Astrocyte of the cerebellum (primary cell): ENCODE results near the gene SERPINB3.
A peak's percentile ranks its signal among the peaks of the same experiment; 100 is the strongest.

Experiments used
- DNase-seq: peaks from one replicate; pipeline ENCODE4 v3.0.0-alpha.2; 2011; ENCODE audit warnings: low read depth
- H3K4me3 ChIP-seq: 2 replicates; pipeline ENCODE4 v1.5.1; 2011; ENCODE audit warnings: mild to moderate bottlenecking, low read depth, low read length, moderate library complexity
- CTCF ChIP-seq: IDR thresholded peaks from 2 replicates; pipeline ENCODE4 v1.5.1; 2012; ENCODE audit warnings: low read length, low read depth, moderate library complexity, mild to moderate bottlenecking; ENCODE audit errors: missing control alignments
- in situ Hi-C: cut with HindIII; loops from 2 replicates; pipeline ENCODE4 v1.10.0; 2017; ENCODE audit warnings: low sequenced_read_pairs

The SERPINB3 gene

GRCh38 chr18:63697097-63697660 lies 35.5 kb upstream of the SERPINB3 start:
- no peak for TF ChIP-seq CTCF
- in situ Hi-C loops: no loop called here
- H3K4me3 ChIP-seq: no peak overlapping the region
- no peak for DNase-seq

- no peak for DNase-seq
- in situ Hi-C loops: no loop called here
- no peak for TF ChIP-seq CTCF
- H3K4me3 ChIP-seq: no peak overlapping the region
Observed at GRCh38 chr18:63689064-63689463, 27.4 kb upstream of the SERPINB3 start.

- no peak for DNase-seq
- no peak for TF ChIP-seq CTCF
- no peak overlapping the region for H3K4me3 ChIP-seq
- in situ Hi-C loops: no loop called here
Observed at GRCh38 chr18:63686871-63687270, 25.2 kb upstream of the SERPINB3 start.

GRCh38 chr18:63684718-63685117 lies 23.0 kb upstream of the SERPINB3 start:
- no peak overlapping the region for H3K4me3 ChIP-seq
- no peak for TF ChIP-seq CTCF
- in situ Hi-C loops: no loop called here
- no peak for DNase-seq

- H3K4me3 ChIP-seq: no peak overlapping the region
- DNase-seq: no peak
- no peak for TF ChIP-seq CTCF
- in situ Hi-C loops: no loop called here
Observed at GRCh38 chr18:63683890-63684289, 22.2 kb upstream of the SERPINB3 start.

GRCh38 chr18:63683152-63683551 lies 21.5 kb upstream of the SERPINB3 start:
- no peak for TF ChIP-seq CTCF
- peak; percentile 5 for DNase-seq
- no peak overlapping the region for H3K4me3 ChIP-seq
- in situ Hi-C loops: no loop called here
